SU-DHL-6 (cell line): ENCODE results near the gene TMEM231.

ENCODE experiments used
- H2AFZ ChIP-seq: fragments of 200-600 bp; sonication (generic); 2 replicates; pipeline ENCODE4 v1.6.1; 2014; ENCODE audit warnings: low read depth, mild to moderate bottlenecking, moderate library complexity, mixed read lengths, antibody characterized with exemption, low read length; ENCODE audit not compliant: severe bottlenecking
- H3F3A ChIP-seq: fragments of 200-600 bp; shearing (Covaris generic); 2 replicates; pipeline ENCODE4 v1.6.0; 2016; ENCODE audit warnings: antibody characterized with exemption, mild to moderate bottlenecking; ENCODE audit not compliant: insufficient read depth
- H3K27ac ChIP-seq: fragments of 200-600 bp; sonication (generic); 2 replicates; pipeline ENCODE4 v1.5.1; 2016; ENCODE audit warnings: low read depth, mild to moderate bottlenecking, low read length, moderate library complexity, mixed read lengths
- H3K27me3 ChIP-seq: fragments of 200-600 bp; sonication (generic), shearing (Covaris generic); 2 replicates; pipeline ENCODE4 v1.6.0; 2014; ENCODE audit warnings: mild to moderate bottlenecking, low read length
- H3K36me3 ChIP-seq: fragments of 200-600 bp; sonication (generic); 2 replicates; pipeline ENCODE4 v1.6.1; 2014; ENCODE audit warnings: mild to moderate bottlenecking, low read length, mixed read lengths
- H3K4me2 ChIP-seq: fragments of 300-600, 200-600 bp; shearing (Covaris generic), sonication (generic); 2 replicates; pipeline ENCODE4 v1.6.0; 2014; ENCODE audit warnings: low read length, low read depth, mild to moderate bottlenecking; ENCODE audit not compliant: poor library complexity, severe bottlenecking
- H3K4me3 ChIP-seq: fragments of 200-600 bp; sonication (generic); 2 replicates; pipeline ENCODE4 v1.5.1; 2014; ENCODE audit warnings: antibody characterized with exemption, low read length, mild to moderate bottlenecking, mixed read lengths; ENCODE audit not compliant: insufficient read depth, poor library complexity, severe bottlenecking
- H3K79me2 ChIP-seq: fragments of 200-600 bp; sonication (generic); 2 replicates; pipeline ENCODE4 v1.6.1; 2014; ENCODE audit warnings: mild to moderate bottlenecking, low read length, moderate library complexity; ENCODE audit not compliant: insufficient read depth
- H3K9ac ChIP-seq: fragments of 200-600 bp; sonication (generic); 2 replicates; pipeline ENCODE4 v1.7.0; 2014; ENCODE audit warnings: mild to moderate bottlenecking, low read length
- H3K9me2 ChIP-seq: fragments of 200-600 bp; sonication (generic); replicated peaks from 2 replicates; pipeline ENCODE4 v1.6.1; 2014; ENCODE audit warnings: low read length; ENCODE audit not compliant: insufficient read depth
- H3K9me3 ChIP-seq: fragments of 200-600 bp; sonication (generic); 2 replicates; pipeline ENCODE4 v1.6.1; 2014; ENCODE audit warnings: low read length, mixed read lengths; ENCODE audit not compliant: insufficient read depth
- H4K20me1 ChIP-seq: fragments of 200-600 bp; sonication (generic); 2 replicates; pipeline ENCODE4 v1.6.1; 2014; ENCODE audit warnings: low read depth, mild to moderate bottlenecking, antibody characterized with exemption, low read length, moderate library complexity, mixed read lengths
- EZH2phosphoT487 ChIP-seq: fragments of 200-600 bp; sonication (generic), shearing (Covaris generic); conservative IDR thresholded peaks from 2 replicates; pipeline ENCODE4 v1.6.1; 2018; ENCODE audit warnings: mild to moderate bottlenecking, antibody characterized with exemption, low read length, moderate library complexity, mixed read lengths
- TF ChIP-seq, protein P1 (sequence below): fragments of 200-600 bp; sonication (generic); IDR thresholded peaks from one replicate; pipeline ENCODE4 v1.5.1; 2017; ENCODE audit warnings: antibody characterized with exemption, mild to moderate bottlenecking, low read length, moderate library complexity; ENCODE audit not compliant: insufficient read depth, poor library complexity, severe bottlenecking

The TMEM231 gene

GRCh38 chr16:75584108-75584507, 28.1 kb upstream of the TMEM231 start:
- no peak for TF ChIP-seq EZH2phosphoT487
- TF ChIP-seq, protein P1, sequence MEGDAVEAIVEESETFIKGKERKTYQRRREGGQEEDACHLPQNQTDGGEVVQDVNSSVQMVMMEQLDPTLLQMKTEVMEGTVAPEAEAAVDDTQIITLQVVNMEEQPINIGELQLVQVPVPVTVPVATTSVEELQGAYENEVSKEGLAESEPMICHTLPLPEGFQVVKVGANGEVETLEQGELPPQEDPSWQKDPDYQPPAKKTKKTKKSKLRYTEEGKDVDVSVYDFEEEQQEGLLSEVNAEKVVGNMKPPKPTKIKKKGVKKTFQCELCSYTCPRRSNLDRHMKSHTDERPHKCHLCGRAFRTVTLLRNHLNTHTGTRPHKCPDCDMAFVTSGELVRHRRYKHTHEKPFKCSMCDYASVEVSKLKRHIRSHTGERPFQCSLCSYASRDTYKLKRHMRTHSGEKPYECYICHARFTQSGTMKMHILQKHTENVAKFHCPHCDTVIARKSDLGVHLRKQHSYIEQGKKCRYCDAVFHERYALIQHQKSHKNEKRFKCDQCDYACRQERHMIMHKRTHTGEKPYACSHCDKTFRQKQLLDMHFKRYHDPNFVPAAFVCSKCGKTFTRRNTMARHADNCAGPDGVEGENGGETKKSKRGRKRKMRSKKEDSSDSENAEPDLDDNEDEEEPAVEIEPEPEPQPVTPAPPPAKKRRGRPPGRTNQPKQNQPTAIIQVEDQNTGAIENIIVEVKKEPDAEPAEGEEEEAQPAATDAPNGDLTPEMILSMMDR = no peak
- H3K4me3 ChIP-seq = no peak overlapping the region
- no peaks in the 10 kb centered on the region for H3K9me2 ChIP-seq
- no peaks in the 10 kb centered on the region for H3K36me3 ChIP-seq
- peaks cover 5% of the 10 kb centered on the region; the same call in 1 of the 2 replicates for H3F3A ChIP-seq
- no peaks in the 10 kb centered on the region for H3K9me3 ChIP-seq
- no peaks in the 10 kb centered on the region for H3K79me2 ChIP-seq
- no peak overlapping the region for H2AFZ ChIP-seq
- H3K27ac ChIP-seq = no peak overlapping the region
- no peaks in the 10 kb centered on the region for H4K20me1 ChIP-seq
- H3K9ac ChIP-seq = no peak overlapping the region
- no peak overlapping the region for H3K4me2 ChIP-seq
- no peaks in the 10 kb centered on the region for H3K27me3 ChIP-seq

DNA sequence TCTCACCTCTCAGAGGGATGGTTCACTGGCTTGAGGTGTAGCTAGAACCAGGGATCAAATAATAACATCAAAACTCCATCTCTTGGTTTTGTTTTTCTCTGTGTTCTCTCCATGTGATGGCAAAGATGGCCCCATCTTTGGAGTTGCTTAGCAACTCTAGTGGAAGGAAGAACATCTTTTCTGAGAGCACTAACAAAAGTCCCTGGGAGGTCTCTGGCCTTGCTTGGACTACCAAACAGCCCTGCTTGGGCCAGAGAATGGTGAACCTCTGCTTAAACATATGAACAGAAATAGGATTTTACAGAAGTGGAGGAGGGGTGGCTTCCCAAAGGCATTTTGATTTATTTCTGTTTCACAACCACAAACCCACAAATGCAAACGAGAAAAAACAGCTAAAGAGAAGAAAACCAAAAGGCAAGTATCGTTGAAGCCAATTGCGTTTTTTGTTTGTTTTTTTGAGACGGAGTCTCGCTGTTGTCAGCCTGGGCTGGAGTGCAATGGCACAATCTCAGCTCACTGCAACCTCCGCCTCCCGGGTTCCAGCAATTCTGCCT, 23.3 kb upstream of the TMEM231 start:
- H3K9ac ChIP-seq = no peak overlapping the region
- H2AFZ ChIP-seq = no peak overlapping the region
- peaks cover 5% of the 10 kb centered on the region; the same call in 1 of the 2 replicates for H3F3A ChIP-seq
- H3K4me2 ChIP-seq = no peak overlapping the region
- no peaks in the 10 kb centered on the region for H3K9me2 ChIP-seq
- H3K27me3 ChIP-seq = no peaks in the 10 kb centered on the region
- no peak for TF ChIP-seq EZH2phosphoT487
- TF ChIP-seq, protein P1 = no peak
- no peaks in the 10 kb centered on the region for H4K20me1 ChIP-seq
- H3K9me3 ChIP-seq = no peaks in the 10 kb centered on the region
- H3K79me2 ChIP-seq = no peaks in the 10 kb centered on the region; the same call in 1 of the 2 replicates
- no peak overlapping the region for H3K27ac ChIP-seq
- H3K4me3 ChIP-seq = no peak overlapping the region
- peaks cover 16% of the 10 kb centered on the region; the same call in 1 of the 2 replicates for H3K36me3 ChIP-seq

DNA sequence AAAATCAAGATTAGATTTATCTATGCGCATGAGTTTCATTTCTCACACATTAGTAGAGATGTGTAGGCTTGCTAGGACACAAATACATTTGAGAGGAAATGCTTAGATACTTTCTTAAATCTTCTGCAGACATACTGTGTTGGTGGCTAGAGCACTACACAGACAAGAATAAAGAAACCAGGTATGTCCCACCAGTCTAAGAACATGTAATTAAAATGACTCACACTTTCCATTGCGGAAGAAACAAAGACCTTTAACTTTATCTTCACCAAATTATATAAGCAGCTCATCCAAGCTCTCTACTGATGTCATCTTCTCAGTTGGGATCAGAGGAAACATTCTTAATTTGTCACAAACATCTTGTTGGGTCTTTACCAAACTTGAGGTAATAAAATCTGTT, 22.7 kb upstream of the TMEM231 start:
- H3K4me2 ChIP-seq = no peak overlapping the region
- H3K27me3 ChIP-seq = no peaks in the 10 kb centered on the region
- H3K79me2 ChIP-seq = no peaks in the 10 kb centered on the region; the same call in 1 of the 2 replicates
- no peak overlapping the region for H2AFZ ChIP-seq
- no peaks in the 10 kb centered on the region for H3K9me2 ChIP-seq
- no peak overlapping the region for H3K4me3 ChIP-seq
- no peak for TF ChIP-seq EZH2phosphoT487
- TF ChIP-seq, protein P1 = no peak
- H3K27ac ChIP-seq = no peak overlapping the region
- peaks cover under 1% of the 10 kb centered on the region; the same call in 1 of the 2 replicates for H3F3A ChIP-seq
- no peak overlapping the region for H3K9ac ChIP-seq
- H3K36me3 ChIP-seq = peaks cover 17% of the 10 kb centered on the region; the same call in 1 of the 2 replicates
- no peaks in the 10 kb centered on the region for H3K9me3 ChIP-seq
- H4K20me1 ChIP-seq = no peaks in the 10 kb centered on the region
